ENCODE measurements around the gene PTF1A.

The PTF1A gene, protein sequence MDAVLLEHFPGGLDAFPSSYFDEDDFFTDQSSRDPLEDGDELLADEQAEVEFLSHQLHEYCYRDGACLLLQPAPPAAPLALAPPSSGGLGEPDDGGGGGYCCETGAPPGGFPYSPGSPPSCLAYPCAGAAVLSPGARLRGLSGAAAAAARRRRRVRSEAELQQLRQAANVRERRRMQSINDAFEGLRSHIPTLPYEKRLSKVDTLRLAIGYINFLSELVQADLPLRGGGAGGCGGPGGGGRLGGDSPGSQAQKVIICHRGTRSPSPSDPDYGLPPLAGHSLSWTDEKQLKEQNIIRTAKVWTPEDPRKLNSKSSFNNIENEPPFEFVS

DNA sequence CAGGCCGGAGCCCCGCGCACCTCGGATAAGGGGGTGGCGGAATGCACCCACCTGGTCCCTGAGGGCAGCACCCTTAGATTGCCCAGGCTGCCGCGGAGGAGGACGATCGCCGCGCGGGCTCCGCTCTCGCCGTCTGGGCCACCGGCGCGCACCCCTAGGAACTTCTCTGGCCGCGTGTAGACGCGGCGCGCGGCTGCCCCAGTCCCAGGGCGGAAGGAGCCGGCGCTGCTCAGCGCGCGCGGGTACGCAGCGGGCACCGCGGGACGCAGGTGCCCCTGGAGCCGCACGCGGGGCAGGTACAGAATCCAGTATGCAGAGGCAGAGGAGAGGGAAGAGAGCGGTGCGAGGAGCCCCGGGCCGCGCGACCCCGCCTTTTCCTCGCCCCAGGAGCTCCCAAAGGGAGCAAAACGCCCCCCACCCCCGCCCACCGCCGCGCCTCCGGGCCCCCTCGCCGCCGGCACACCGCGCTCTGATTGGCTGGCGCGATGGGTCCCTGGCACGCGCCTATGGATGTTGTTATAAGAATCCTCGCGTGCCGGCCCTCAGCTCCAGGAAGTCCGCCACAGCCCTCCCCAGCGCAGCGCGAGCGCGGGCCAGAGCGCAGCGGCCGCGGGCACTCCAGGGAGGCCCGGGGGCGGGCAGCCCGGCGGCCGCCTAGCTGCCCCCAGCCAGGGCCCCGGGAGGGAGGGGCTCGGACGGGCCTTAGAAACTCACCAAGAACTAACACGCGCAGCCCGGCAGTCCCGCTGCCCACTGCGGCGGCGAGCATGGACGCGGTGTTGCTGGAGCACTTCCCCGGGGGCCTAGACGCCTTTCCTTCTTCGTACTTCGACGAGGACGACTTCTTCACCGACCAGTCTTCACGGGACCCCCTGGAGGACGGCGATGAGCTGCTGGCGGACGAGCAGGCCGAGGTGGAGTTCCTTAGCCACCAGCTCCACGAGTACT is at the start of gene PTF1A:
Gene PTF1A, plus strand, starts transcription at position 549 of the 948 bp plus-strand sequence. Its CDS starts 219 bp downstream, at position 768.
- no peak for DNase-seq

DNA sequence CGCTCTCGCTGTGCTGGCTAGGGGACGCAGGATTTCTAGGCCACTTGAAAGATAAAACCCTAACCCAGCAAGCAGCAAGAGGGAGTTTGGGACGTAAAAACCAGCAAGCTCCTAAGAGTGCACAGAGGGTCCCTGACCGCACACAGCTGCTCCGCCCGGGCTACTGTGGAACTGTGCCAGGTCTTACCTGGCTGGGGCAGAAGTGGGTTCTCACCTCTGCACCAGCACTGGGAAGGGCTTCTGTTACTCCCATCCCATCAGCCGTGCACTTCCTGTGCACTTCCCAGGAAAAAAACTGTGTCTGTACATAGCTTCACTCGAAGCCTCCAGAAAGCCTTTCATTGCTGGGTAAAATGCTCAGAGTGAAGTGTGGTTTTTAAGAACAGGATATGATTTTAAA is 45.9 kb upstream of the PTF1A start:
- DNase-seq, result no peak

DNA sequence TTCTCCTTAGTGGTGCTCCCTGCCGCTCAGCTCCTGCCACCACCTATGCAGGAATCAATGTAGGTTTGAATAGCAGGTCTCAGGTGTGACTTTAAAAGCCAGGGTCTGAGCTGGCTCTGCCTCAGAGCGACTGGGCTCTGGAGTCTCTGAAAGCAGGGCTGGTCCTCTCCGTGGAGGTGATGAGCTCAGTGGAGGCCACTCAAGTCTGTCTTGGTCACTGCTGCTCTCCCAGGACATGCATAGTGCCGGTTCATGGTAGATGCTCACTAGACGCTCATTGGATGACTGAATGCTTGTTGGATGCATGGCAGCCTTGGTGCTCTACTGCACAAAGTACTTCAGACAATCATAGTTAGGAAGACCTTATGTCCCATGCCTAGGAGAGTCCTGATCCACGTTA is 45.1 kb upstream of the PTF1A start:
- DNase-seq, result no peak

DNA sequence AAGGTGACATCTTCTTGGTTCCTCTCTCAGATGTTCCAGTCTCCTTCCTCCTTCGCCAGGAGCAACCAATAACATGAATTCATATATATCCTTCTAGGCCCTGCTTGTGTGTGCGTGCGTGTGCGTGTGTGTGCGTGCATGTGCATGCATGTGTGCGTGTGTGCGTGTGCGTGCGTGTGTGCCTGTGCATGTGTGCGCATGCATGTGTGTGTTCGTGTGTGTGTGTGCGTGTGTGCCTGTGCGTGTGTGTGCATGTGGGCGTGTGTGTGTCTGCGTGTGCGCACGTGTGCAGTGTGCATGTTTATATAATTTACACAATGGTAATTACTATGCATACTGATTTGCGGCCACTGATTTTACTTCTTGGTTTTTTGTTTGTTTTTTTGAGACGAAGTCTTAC is 43.9 kb upstream of the PTF1A start:
- DNase-seq, result no peak

DNA sequence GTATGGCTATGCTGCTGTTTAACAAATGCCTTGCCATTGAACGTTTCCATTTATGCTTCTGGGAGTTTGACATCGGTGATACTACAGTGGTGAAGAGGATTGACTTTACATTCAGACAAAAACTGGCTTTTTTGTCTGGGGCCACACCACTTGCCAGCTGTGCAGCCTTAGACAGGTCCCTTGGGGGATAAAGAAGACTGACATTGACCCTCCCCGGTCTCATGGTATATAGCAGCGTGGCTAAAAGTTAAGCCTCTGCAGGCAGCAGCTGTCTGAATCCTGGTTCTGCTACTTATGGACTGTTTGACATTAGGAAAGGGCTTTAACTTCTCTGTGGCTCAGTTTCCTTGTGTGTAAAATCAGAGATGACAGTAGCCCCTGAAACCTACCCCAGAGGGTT is 42.0 kb upstream of the PTF1A start:
- DNase-seq, result no peak

DNA sequence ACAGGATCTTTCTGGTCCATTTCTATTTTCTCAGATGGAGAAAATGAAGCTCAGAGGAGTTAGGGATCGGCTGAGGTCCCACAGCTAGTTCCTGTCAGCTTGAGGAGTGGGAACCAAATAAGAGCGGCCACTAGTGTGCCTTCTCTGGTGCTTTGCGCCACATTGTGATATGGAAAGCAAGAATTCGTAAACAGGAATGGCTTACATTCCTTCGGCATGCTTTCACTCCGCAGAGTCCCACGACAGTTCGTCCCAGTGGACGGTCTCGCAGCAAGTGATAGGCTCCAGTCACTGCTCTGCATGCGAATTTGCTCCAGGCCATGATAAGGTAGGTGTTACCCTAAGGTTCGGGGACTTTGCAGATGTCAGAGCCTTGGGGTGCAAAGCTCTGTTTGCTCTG is 41.5 kb upstream of the PTF1A start:
- DNase-seq, result no peak

DNA sequence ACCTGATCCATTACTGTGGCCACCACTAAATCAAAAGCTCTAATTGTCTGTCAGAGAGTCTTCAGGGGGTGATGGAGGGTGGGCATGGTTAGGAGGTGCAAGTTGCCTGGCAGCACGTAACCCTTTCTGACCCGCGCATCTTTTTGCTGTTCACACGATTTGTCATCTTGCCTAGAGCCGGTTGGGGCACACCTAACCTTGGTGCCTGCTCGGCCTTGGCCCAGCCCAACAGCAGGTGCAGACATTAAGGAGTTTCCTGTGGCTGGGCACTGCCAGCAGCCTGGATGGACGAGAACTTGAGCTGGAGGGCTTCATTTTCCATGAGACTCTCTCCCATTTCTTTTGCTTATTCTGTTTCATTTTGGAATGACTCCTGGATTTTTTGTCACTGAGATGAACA is 41.0 kb upstream of the PTF1A start:
- no peak for DNase-seq

DNA sequence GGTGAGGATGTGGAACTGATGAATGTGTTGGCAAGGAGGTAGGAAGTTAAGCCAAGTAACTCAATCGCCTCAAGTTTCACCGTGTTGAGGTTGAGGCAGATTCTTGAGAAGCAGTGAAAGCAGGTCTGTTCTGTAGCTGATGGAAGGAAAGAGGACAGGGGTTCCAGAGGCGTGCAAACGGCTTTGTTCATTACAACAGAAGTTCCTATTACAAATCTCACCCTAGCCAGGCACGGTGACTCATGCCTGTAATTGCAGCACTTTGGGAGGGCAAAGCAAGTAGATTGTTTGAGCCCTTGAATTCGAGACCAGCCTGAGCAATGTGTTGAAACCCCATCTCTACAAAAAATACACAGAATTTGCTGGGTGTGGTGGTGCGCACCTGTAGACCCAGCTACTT is 36.9 kb upstream of the PTF1A start:
- no peak for DNase-seq

DNA sequence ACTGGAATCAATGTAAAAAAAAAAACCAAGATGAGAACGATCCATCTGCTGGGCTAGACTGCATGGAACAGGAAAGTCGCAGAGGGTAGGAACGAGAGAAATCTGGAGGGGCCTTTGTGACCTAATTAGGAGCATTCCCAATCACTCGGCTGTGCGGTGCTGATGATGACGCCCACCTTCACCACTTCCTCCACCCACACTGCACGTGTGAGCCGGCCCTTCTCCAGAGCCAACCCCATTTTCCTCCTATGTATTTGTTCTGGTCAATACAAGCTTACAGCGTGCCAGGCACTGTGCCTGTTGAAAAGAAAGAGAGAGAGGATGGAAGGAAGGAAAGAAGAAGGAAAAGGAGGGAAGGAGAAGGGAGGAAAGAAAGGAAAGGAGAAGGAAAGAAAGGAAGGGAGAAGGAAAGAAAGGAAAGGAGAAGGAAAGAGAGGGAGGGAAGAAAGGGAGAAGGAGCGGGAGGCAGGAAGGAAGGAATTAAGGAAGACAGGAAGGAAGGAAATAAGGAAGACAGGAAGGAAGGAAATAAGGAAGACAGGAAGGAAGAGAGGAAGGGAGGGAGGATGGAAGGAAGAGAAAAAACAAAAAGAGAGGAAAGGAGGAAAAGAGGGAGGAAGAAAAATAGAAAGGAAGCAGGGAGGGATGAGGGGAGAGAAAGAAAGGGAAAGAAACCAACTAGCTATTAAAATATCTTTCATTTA is 35.5 kb upstream of the PTF1A start:
- no peak for DNase-seq

DNA sequence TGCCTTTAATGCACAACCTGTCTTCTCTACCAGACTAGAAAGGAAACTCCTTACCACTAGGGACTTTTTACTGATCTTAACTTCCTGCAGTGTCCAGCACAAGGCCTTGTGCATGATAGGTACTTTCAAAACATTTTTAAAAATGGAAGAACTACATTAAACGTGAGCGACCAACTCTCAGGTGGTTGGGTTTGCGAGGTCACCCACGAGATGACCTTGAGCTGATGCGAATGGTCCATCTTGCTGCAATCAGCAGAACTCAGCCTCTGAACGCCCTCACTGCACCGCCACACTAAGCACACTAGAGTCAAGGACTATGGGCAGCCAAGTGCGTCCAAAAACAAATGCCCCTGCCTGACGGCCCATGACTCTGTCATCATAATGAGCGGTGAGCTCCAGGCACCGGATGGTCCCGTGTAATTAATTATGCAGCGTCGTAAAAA is 34.9 kb upstream of the PTF1A start:
- DNase-seq, result no peak

DNA sequence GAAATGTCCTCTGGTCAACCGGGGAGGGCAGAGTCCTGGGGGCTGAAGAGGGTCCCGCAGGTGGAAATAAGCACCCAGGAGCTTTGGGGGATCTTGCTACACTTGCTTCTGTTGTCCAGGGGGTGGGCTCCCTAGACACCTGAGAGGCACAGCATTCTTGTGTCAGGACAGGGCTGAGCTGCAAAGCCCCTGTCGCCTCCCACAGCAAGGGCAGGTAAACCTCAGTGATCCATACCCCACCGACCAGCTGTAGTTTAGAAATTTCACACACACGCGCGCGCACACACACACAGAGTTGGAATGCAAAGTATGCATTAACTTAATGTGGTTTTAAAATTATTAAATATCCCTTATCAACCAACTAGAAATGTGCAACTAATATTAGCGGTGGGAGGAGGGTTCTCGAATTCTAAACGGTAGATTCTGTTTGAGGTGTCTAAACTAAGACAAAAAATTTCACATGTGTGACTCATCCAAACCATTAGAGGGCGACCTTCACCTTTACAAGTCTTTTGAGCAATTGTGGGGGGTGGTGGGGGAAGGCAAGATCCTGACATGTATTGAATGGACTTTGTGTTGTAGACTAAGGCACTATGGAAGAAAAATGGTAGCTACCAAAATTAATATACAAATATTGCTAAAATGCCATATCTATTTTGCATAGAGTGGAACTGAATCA is 34.3 kb upstream of the PTF1A start:
- peak; percentile 44 for DNase-seq

DNA sequence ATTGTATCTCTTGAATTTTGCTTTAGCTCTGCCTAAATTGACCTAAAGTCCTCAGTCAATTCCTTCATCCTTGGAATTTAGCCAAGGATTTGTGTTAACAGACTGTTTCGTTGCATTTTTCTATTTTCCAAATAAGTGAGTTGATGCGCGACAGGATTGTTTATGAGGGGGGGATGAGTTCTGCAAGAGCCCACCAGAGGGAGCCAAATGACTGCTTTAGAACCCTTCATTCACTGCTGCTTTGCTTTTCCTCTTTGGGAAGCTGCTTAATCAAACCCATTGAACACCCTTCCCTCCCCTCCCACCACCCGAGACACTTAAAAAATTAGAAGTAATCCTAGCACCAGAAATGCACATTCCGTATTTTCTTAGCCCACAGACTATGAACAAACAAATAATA is 33.7 kb upstream of the PTF1A start:
- peak; percentile 49 for DNase-seq

DNA sequence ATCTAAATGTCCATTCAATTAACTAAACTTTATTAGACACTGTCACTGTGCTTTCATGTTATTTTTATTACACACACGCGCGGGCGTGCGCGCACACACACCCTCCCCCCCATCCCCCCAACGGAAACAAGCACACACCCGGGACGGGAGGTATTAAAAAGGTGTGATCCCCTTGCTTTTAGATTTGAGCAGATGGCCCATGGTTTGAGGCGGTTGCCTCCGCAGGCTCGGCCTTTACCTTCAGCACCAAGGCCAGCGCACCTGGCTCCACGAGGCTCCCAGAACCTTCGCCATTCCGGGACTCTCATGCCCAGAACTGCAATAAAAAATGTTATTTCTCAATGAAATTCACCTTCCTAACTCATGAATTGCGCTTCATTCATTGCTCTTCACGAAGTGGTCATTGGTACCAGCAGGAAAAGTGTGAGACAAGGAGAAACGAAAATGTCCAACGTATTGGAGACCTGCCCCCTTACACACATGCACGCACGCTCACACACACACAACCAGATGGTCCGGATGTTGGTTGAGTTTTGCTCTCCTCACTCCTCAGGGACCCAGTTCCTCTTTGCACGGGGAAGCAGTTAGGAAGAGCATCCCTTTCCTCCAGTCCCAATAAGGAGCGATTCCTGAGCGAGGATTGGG is 20.8 kb upstream of the PTF1A start:
- DNase-seq, result peak; percentile 34

DNA sequence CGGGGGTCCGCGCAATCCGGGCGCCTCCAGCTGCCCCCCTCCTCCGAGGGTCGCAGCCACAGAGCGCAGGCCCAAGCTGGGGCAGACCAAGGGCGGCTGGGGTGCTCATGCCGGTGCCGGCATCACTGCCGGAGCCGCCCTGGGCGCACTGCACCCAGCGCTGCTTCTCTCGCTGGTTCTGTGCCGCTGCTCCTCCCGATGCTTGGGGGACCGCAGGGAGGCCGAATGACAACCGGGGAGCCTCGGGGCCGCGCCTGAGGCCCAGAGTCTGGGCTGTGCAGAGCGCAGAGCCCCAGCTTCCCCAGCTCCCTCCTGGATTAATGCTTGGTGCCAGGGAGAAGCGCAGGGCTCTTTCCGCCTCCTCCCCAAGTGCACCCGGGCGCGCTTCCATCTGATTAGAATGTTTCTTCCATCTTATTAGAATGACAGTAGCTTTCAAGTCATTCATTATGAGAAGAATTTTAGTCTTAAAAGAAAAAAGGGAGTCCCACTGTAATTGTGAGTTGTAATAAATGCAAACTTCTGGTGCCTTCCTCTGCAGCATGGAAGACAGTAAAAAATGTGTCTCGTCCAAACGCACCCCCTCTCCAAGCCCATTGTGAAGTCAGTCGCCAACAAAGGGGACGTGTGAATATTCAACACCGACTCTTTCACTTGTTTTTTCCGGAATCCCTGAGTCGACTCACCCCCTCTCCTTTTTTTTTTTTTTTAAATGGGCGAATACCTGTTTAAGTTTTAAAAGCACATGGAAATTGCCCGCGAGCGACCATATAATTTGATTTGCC is 19.5 kb upstream of the PTF1A start:
- DNase-seq, result no peak

DNA sequence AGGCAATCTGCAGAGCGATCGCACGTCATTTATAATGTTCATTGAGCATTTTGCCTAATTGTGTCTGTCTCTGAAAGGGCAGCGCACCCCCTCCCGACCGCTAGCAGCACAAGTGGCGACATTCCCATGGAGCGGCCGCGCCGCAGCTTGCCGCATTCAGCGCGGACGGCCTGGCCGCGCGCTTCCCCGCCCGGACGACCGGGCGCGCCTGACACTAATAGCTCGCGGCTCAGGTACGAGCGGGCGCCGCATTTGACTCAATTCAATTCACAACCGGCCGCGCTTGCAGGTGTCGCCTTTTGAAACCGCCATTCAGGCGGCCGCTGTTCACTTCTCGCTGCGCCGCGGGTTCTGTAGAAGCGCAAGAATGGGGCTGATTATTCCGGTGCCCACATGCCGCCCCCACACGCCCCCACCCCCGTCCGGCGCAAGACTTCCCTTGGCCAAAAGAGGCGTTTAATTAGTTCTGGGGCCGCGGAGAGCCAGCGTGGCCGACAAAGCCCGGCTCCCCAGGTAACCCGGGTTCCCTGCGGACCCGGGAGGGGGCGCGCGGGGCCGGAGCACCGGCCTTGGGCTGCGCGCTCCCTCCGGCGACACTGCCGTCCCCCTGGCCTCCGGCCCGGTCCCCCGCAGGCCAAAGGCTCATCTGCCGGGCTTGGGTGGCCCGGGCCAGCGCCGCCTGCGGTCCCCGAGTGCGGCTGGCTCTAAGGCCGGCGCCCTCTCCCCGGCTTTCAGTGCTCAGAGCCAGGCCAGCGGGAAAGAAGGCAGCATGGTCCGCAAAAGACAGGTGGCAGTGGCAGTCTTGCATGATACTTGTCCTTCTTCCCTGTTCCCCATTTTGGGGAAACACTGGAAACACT is 18.7 kb upstream of the PTF1A start:
- DNase-seq, result no peak

DNA sequence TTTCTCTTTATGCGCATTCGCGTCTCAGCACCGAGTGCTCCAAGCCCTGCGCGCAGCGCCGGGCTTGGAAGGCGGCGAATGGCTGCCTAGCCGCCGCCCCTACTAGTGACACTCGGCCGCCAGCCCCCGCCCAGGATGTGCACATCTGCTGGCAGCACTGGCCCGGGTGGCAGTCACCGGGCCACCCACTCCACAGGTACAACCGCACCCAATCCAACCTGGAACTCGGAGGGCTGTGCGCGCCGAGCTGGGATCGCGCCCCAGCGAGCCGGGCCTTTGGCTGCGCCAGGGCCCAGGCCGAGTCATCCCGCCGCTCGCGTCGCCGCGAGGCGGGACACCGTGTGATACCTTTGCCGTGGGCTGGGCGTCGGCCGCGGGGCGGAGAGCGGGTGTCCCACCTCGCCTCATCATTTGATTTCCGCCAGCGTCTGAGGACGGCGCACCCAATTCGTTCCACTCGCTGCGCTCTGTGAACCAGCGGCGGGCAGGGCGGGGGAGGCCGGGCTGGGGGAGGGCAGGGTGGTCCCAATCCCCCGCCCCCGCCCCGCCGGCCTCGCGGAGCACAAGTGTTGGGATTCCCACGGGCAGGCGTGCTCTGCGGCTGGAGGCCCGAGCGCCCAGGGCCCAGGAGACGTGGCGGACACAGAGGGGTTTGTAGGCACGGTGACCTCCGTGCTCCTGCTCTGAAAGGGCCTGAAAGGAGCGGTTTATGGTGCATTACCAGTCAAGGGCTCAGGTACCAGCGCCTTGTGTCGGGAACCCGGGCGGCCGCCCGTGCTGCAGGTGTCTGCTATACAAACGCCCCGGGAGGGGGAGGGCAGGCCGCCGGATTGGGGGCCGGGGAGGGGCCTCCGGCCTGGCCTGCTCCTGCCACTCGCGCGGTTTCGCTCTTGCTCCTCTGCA is 17.8 kb upstream of the PTF1A start:
- no peak for DNase-seq

DNA sequence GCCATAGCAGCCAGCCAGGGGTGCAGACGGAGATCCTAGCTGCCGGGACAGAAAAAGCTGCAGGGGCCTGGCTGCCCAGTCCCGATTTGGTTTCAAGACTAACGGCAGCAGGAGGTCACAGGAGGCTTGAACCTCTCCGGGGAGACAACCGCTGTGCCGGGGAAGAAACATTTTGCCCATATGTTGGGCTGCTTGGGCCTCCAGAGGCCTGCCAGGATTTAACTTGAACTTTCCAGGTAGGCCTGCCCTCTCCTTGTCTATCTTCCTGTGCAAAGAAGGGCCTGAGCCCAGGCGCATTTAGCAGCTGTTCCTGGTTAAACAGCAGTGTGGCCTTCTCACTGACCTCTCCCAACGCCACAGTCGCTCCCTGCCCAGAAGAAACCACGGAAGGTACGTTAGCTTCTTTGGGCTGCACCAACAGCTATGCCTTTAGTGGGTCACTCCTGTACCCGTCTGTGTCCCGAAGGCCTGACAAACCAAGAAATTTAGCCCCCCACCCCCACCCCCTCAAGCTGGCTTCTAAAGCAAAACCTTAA is 17.1 kb upstream of the PTF1A start:
- no peak for DNase-seq

DNA sequence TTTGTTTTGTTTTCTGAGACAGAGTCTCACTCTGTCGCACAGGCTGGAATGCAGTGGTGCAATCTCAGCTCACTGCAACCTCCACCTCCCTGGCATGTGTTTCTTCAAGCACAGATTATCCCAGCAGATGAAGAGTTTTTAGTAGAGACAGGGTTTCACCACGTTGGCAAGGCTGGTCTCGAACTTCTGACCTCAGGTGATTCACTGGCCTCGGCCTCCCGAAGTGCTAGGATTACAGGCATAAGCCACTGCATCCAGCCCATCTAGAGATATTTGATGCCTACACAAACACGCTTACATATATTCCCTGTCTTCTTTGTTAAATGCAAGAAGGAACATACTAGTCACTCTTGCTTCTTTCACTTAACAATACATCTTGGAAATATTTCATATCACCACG is 5.9 kb upstream of the PTF1A start:
- no peak for DNase-seq

DNA sequence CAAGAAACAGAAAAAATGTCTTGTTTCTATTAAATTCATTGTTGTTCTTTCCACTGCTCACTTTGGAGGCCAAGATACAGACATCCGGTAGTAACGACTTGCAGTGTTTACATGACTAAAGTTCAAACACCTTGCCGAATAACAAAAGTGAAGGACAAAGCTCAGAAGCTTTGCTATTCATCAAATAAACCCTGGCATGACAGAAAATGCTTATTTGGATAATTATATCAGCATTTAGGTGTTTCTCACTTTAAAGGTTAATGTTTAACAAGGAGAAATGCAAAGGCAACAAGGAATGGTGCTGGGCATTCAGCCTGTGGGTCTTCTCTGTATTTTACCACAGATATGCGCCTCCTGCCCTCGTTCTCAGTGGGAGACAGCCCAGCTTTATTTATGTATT is 5.4 kb upstream of the PTF1A start:
- DNase-seq, result no peak

All from fibroblast of skin of right quadriceps (primary cell).